CD4-positive, alpha-beta T cell treated with Interleukin-10 for 1 hour (primary cell): ENCODE measurements around the gene DBH.

ENCODE experiments used
- DNase-seq: peaks from one replicate; pipeline ENCODE4 v3.0.0-alpha.2; 2020

DBH gene

GRCh38 chr9:133647148-133647547 lies 11.0 kb downstream of the DBH start:
- DNase-seq, result no peak

- DNase-seq, result no peak
Observed at GRCh38 chr9:133647765-133648469, 11.8 kb downstream of the DBH start.

GRCh38 chr9:133649194-133649593 lies 13.0 kb downstream of the DBH start:
- DNase-seq, result no peak

GRCh38 chr9:133650026-133650425 lies 13.9 kb downstream of the DBH start:
- no peak for DNase-seq

- no peak for DNase-seq
Observed at GRCh38 chr9:133653638-133654037, 17.5 kb downstream of the DBH start.

GRCh38 chr9:133654736-133655657 lies 18.8 kb downstream of the DBH start:
- DNase-seq, result no peak

GRCh38 chr9:133655701-133656100 lies 19.5 kb downstream of the DBH start:
- DNase-seq, result no peak

GRCh38 chr9:133656211-133657119 lies 20.3 kb downstream of the DBH start:
- peak; percentile 48 for DNase-seq

GRCh38 chr9:133657120-133657661 lies 21.0 kb downstream of the DBH start:
- no peak for DNase-seq

- DNase-seq, result no peak
Observed at GRCh38 chr9:133658442-133659431, 22.6 kb downstream of the DBH start.

- no peak for DNase-seq
Observed at GRCh38 chr9:133659516-133659915, 23.4 kb downstream of the DBH start.

- no peak for DNase-seq
Observed at GRCh38 chr9:133661846-133662540, 25.8 kb downstream of the DBH start.

GRCh38 chr9:133664173-133665050 lies 28.2 kb downstream of the DBH start:
- no peak for DNase-seq

- DNase-seq, result no peak
Observed at GRCh38 chr9:133665096-133665495, 28.9 kb downstream of the DBH start.

- no peak for DNase-seq
Observed at GRCh38 chr9:133665535-133665934, 29.4 kb downstream of the DBH start.

GRCh38 chr9:133666387-133666786 lies 30.2 kb downstream of the DBH start:
- DNase-seq, result no peak

GRCh38 chr9:133666845-133667244 lies 30.7 kb downstream of the DBH start:
- no peak for DNase-seq

GRCh38 chr9:133667759-133668450 lies 31.7 kb downstream of the DBH start:
- no peak for DNase-seq

- DNase-seq, result no peak
Observed at GRCh38 chr9:133669182-133669801, 33.1 kb downstream of the DBH start.
